ENCODE results near the gene SPEM2.
A peak's percentile ranks its signal among the peaks of the same experiment; 100 is the strongest.

SPEM2 gene

GRCh38 chr17:7403043-7403726 is 22.2 kb upstream of the SPEM2 start:
- H3K4me3 ChIP-seq (ENCODE audit: control insufficient read depth in 1 of 7, extremely low read depth in 1 of 7, insufficient read depth in 4 of 7, low read depth in 2 of 7, low read length in 6 of 7): peak overlapping the region; percentile 68 to 93 (median 85)
- 27% methylated on average over 10 of the region's 16 CpGs for WGBS (ENCODE audit: insufficient coverage)
- H3K27ac ChIP-seq (ENCODE audit: insufficient read depth in 1 of 2, low read depth in 1 of 2, low read length in 2 of 2, poor library complexity in 1 of 2, severe bottlenecking in 2 of 2): peak overlapping the region in 1 of 2 experiments; percentile 60
- DNase-seq: peak in 2 of 3 donors; percentile 47 to 49
- no peaks in the 10 kb centered on the region for H3K9me3 ChIP-seq (ENCODE audit: control extremely low read depth in 1 of 5, control insufficient read depth in 4 of 5, insufficient read depth in 2 of 5, low read depth in 1 of 5, low read length in 4 of 5)
- peaks cover 0 to 28% (median 24%) of the 10 kb centered on the region in 4 experiments for H3K4me1 ChIP-seq (ENCODE audit: control extremely low read depth in 1 of 4, control insufficient read depth in 4 of 4, insufficient read depth in 4 of 4, low read length in 3 of 4)
- peaks cover 0 to 5% (median 4%) of the 10 kb centered on the region in 5 experiments for H3K27me3 ChIP-seq (replicated peaks in 2 of 5; ENCODE audit: control insufficient read depth in 4 of 5, insufficient read depth in 5 of 5, low read length in 4 of 5)
- POLR2A ChIA-PET: interaction anchor here (0.6 to 1.5 kb wide), 4 partner anchors 18 to 90 kb away, joined by 3 to 7 read pairs (median 6); partner anchors contain the start of gene POLR2A
- CTCF ChIA-PET: interaction anchor here (0.6 to 2.2 kb wide), 8 partner anchors 9 to 158 kb away, joined by 3 to 7 read pairs (median 4); partner anchors contain the start of gene PLSCR3
- H3K36me3 ChIP-seq (ENCODE audit: control insufficient read depth in 4 of 4, insufficient read depth in 4 of 4, low read length in 3 of 4): peaks cover 0 to 4% (median 0%) of the 10 kb centered on the region in 4 experiments

- Histone ChIP-seq H3K4me3 (ENCODE audit: control insufficient read depth in 1 of 7, extremely low read depth in 1 of 7, insufficient read depth in 4 of 7, low read depth in 2 of 7, low read length in 6 of 7) (peak overlapping the region; percentile 68 to 93 (median 85)), H3K36me3 (ENCODE audit: control insufficient read depth in 4 of 4, insufficient read depth in 4 of 4, low read length in 3 of 4) (peaks cover 0 to 4% (median 0%) of the 10 kb centered on the region in 4 experiments), H3K27me3 (replicated peaks in 2 of 5; ENCODE audit: control insufficient read depth in 4 of 5, insufficient read depth in 5 of 5, low read length in 4 of 5) (peaks cover 0 to 5% (median 4%) of the 10 kb centered on the region in 5 experiments), H3K4me1 (ENCODE audit: control extremely low read depth in 1 of 4, control insufficient read depth in 4 of 4, insufficient read depth in 4 of 4, low read length in 3 of 4) (peaks cover 0 to 32% (median 25%) of the 10 kb centered on the region in 4 experiments), H3K9me3 (ENCODE audit: control extremely low read depth in 1 of 5, control insufficient read depth in 4 of 5, insufficient read depth in 2 of 5, low read depth in 1 of 5, low read length in 4 of 5) (no peaks in the 10 kb centered on the region), H3K27ac (ENCODE audit: insufficient read depth in 1 of 2, low read depth in 1 of 2, low read length in 2 of 2, poor library complexity in 1 of 2, severe bottlenecking in 2 of 2) (peak overlapping the region in 1 of 2 experiments; percentile 60)
- ChIA-PET CTCF (interaction anchor here (1.4 to 2.2 kb wide), 3 partner anchors 10 to 33 kb away, joined by 4 to 7 read pairs (median 5); partner anchors contain the start of gene PLSCR3), POLR2A (interaction anchor here (0.6 to 1.5 kb wide), 4 partner anchors 81 to 92 kb away, joined by 3 to 7 read pairs (median 6); partner anchors contain the start of gene POLR2A)
- 1% methylated on average over 13 of the region's 13 CpGs for WGBS (ENCODE audit: insufficient coverage)
- peak in 1 of 3 donors; percentile 80 for DNase-seq
Measured at GRCh38 chr17:7403727-7403976, 21.8 kb upstream of the SPEM2 start.

DNA sequence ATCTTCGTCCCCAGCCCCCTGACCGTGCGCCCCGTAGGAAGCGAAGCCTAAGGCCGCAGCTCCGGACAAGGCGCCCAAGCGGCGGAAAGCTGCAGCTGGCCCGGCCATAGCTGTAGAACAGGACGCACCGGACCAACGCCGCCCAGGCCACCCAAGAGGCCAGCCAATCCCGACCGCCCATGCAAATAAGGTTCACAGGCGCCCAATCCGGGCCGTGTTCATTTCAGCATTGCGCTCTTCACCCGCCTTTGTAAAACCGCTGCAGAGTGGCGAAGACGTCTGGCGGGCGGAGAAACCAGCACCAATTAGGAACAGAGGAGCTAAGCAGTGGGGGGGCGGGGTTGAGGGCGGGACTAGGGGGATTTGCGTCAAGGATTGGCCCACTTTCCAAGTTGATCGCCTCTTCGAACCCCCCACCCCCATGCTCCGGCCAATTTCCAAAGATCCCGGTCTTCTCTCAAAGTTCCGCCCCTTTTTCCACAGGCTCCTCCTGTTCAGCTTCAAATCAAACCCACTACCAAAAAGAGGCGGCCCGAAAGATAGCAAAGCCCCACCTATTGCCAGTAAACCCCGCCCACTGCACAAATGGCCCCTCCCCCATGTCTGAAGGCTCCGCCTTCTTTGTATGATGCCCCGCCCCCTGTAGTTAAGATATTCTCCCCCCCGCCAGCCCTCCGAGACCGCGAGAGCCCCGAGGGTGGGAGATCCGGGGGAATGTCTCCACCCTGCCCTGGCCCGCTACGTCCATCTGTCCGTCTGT is 21.3 kb upstream of the SPEM2 start, which contains the start of gene TMEM256:
TMEM256 (minus strand) TSS at position 121 of the 760 bp plus-strand sequence; CDS start at position 108, 13 bp downstream.
- POLR2A ChIA-PET: interaction anchor here (0.6 to 1.5 kb wide), 4 partner anchors 81 to 91 kb away, joined by 3 to 7 read pairs (median 6); partner anchors contain the start of gene POLR2A
- CTCF ChIA-PET: interaction anchor here (1.4 to 2.2 kb wide), 3 partner anchors 10 to 32 kb away, joined by 4 to 7 read pairs (median 5); partner anchors contain the start of gene PLSCR3
- Histone ChIP-seq H3K27me3 (replicated peaks in 2 of 5; ENCODE audit: control insufficient read depth in 4 of 5, insufficient read depth in 5 of 5, low read length in 4 of 5) (peaks cover 0 to 5% (median 4%) of the 10 kb centered on the region in 5 experiments), H3K4me3 (ENCODE audit: control insufficient read depth in 1 of 7, extremely low read depth in 1 of 7, insufficient read depth in 4 of 7, low read depth in 2 of 7, low read length in 6 of 7) (peak within 1 kb of the TSS; percentile 68 to 93 (median 85)), H3K9me3 (ENCODE audit: control extremely low read depth in 1 of 5, control insufficient read depth in 4 of 5, insufficient read depth in 2 of 5, low read depth in 1 of 5, low read length in 4 of 5) (no peaks in the 10 kb centered on the region), H3K4me1 (ENCODE audit: control extremely low read depth in 1 of 4, control insufficient read depth in 4 of 4, insufficient read depth in 4 of 4, low read length in 3 of 4) (peaks cover 0 to 36% (median 25%) of the 10 kb centered on the region in 4 experiments), H3K36me3 (ENCODE audit: control insufficient read depth in 4 of 4, insufficient read depth in 4 of 4, low read length in 3 of 4) (peaks cover 0 to 4% (median 0%) of the 10 kb centered on the region in 4 experiments), H3K27ac (ENCODE audit: insufficient read depth in 1 of 2, low read depth in 1 of 2, low read length in 2 of 2, poor library complexity in 1 of 2, severe bottlenecking in 2 of 2) (peak within 1 kb of the TSS in 1 of 2 experiments; percentile 70)
- WGBS (ENCODE audit: insufficient coverage): 0% methylated on average over 33 of the region's 49 CpGs
- DNase-seq: peak; percentile 98 to 99 (median 99)

DNA sequence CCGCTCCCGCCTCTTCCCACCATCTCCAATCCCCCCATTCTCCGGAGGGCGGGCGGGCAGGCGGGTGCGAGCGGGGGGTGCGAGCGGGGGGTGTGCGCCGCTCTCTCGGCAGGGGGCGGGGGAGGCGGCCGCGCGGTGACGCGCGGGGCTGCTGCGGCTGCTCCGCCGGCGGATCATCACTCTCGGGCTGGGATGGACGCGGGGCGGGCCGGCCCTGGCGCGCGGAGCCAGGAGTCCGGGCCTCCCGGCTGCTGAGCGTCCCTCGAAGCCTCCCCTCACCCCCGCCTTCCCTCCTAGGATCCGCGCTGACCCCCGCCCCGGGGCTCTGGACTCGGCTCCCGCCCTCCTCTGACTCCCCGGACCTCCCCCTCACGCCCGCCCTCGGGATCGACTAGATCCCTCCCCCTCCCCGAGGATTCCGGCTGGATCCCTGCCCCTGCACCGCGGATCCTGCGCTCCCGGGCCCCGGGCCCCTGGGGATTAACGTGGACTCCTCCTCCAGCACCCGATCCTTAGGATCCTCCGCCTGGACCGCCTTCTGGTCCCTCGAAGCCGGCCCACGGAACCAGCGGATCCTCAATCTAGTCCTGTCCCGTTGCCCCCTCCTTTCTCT is 20.6 kb upstream of the SPEM2 start:
- Histone ChIP-seq H3K4me1 (ENCODE audit: control extremely low read depth in 1 of 4, control insufficient read depth in 4 of 4, insufficient read depth in 4 of 4, low read length in 3 of 4) (peaks cover 0 to 36% (median 25%) of the 10 kb centered on the region in 4 experiments), H3K36me3 (ENCODE audit: control insufficient read depth in 4 of 4, insufficient read depth in 4 of 4, low read length in 3 of 4) (peaks cover 0 to 4% (median under 1%) of the 10 kb centered on the region in 4 experiments), H3K27ac (ENCODE audit: insufficient read depth in 1 of 2, low read depth in 1 of 2, low read length in 2 of 2, poor library complexity in 1 of 2, severe bottlenecking in 2 of 2) (no peak overlapping the region), H3K27me3 (replicated peaks in 2 of 5; ENCODE audit: control insufficient read depth in 4 of 5, insufficient read depth in 5 of 5, low read length in 4 of 5) (peaks cover 0 to 5% (median 4%) of the 10 kb centered on the region in 5 experiments), H3K4me3 (ENCODE audit: control insufficient read depth in 1 of 7, extremely low read depth in 1 of 7, insufficient read depth in 4 of 7, low read depth in 2 of 7, low read length in 6 of 7) (peak overlapping the region; percentile 39 to 93 (median 82)), H3K9me3 (ENCODE audit: control extremely low read depth in 1 of 5, control insufficient read depth in 4 of 5, insufficient read depth in 2 of 5, low read depth in 1 of 5, low read length in 4 of 5) (no peaks in the 10 kb centered on the region)
- DNase-seq: no peak
- ChIA-PET POLR2A (interaction anchor here (1.5 kb wide), 1 partner anchor 80 kb away, joined by 7 read pairs; the partner anchor contains the start of gene POLR2A), CTCF (interaction anchor here (1.4 to 2.2 kb wide), 4 partner anchors 11 to 32 kb away, joined by 3 to 7 read pairs (median 4); partner anchors contain the start of genes PLSCR3 and TMEM102)
- 0% methylated on average over 61 of the region's 65 CpGs for WGBS (ENCODE audit: insufficient coverage)

DNA sequence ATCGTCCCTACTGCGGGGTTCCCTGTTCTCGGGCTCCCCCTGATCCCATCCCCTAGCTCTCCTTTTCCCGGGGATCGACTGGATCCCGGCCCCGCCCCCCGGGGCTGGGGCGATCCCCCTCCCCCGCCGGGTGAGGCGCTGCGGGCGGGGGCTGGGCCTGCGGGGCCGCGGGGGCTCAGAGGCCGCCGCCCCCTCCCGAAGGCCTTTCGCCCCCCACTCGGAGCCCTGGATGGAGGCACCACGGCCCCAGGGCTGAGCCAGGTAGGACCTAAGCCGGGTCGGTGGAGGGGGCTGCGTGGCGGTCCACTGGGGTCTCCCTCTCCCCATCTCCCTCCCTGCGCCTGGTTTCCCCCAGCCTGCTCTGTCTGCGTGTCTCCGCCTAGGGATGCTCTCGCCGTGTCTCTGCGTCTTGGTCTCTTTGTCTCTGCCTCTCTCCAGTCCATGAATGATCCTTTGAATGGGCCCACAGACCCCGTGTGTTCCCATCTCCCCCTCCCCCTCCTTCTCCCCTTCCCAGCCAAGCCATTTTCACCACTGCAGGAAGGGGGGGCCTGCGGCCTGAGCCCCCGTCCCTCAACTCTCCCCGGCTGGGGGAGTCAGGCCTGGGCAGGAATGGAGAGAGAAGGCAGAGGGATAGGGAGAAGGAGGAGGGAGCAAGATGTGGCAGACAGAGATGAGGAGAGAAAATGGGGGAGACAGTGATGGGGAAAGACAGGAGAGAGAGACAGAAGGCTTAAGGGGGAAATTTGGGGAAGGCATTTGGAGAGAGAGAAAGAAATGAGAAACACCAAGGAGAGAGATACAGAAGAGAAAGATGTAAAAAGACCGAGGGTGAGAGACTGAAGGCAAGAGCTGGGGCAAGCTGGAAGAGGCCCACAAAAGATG is 19.8 kb upstream of the SPEM2 start:
- Histone ChIP-seq H3K9me3 (ENCODE audit: control extremely low read depth in 1 of 5, control insufficient read depth in 4 of 5, insufficient read depth in 2 of 5, low read depth in 1 of 5, low read length in 4 of 5) (no peaks in the 10 kb centered on the region), H3K4me3 (ENCODE audit: control insufficient read depth in 1 of 7, extremely low read depth in 1 of 7, insufficient read depth in 4 of 7, low read depth in 2 of 7, low read length in 6 of 7) (peak overlapping the region; percentile 20 to 93 (median 82)), H3K4me1 (ENCODE audit: control extremely low read depth in 1 of 4, control insufficient read depth in 4 of 4, insufficient read depth in 4 of 4, low read length in 3 of 4) (peaks cover 0 to 36% (median 25%) of the 10 kb centered on the region in 4 experiments), H3K36me3 (ENCODE audit: control insufficient read depth in 4 of 4, insufficient read depth in 4 of 4, low read length in 3 of 4) (peaks cover 0 to 4% (median under 1%) of the 10 kb centered on the region in 4 experiments), H3K27ac (ENCODE audit: insufficient read depth in 1 of 2, low read depth in 1 of 2, low read length in 2 of 2, poor library complexity in 1 of 2, severe bottlenecking in 2 of 2) (no peak overlapping the region), H3K27me3 (replicated peaks in 2 of 5; ENCODE audit: control insufficient read depth in 4 of 5, insufficient read depth in 5 of 5, low read length in 4 of 5) (peaks cover 0 to 5% (median 4%) of the 10 kb centered on the region in 5 experiments)
- CTCF ChIA-PET: interaction anchor here (1.0 to 1.5 kb wide), 2 partner anchors 29 to 283 kb away, joined by 3 read pairs; partner anchors contain the start of gene TMEM102
- 22% methylated on average over 25 of the region's 38 CpGs for WGBS (ENCODE audit: insufficient coverage)
- DNase-seq: no peak
- POLR2A ChIA-PET: no interaction called here

All from common myeloid progenitor, CD34-positive (primary cell).